Lung microvascular endothelial cell (primary cell): ENCODE data around the gene PLEKHM3. TPM values are rescaled to one million over a fixed set of nuclear protein-coding genes. Genes with fewer than 3 reads are reported as not detected.

ENCODE experiments used
- DNase-seq, 2 donors: peaks; one replicate each; pipeline versions ENCODE4 v3.0.0 to v3.0.0-alpha.2; 2010; ENCODE audit warnings: low read depth in 2 of 2
- total RNA-seq: library from RNA; depleted of rRNA; stranded (reverse); fragments of >200 nt; gene quantifications from 2 replicates; pipeline ENCODE4 v1.2.1, GENCODE V29; 2014

Gene PLEKHM3
- total RNA-seq, 1 donor from 2014 or later, result 16.5 TPM

- DNase-seq, result no peak
Observed at GRCh38 chr2:207796585-207797350, 228.6 kb downstream of the PLEKHM3 start.

- DNase-seq, result peak; percentile 54 to 84
Observed at GRCh38 chr2:207792244-207792785, 233.0 kb downstream of the PLEKHM3 start.

- no peak for DNase-seq
Observed at GRCh38 chr2:207791579-207792243, 233.6 kb downstream of the PLEKHM3 start.

GRCh38 chr2:207790898-207791297 lies 234.4 kb downstream of the PLEKHM3 start:
- no peak for DNase-seq

- no peak for DNase-seq
Observed at GRCh38 chr2:207787800-207788199, 237.5 kb downstream of the PLEKHM3 start.

- DNase-seq, result no peak
Observed at GRCh38 chr2:207787017-207787416, 238.3 kb downstream of the PLEKHM3 start.

GRCh38 chr2:207784898-207785297 lies 240.4 kb downstream of the PLEKHM3 start:
- DNase-seq, result no peak

GRCh38 chr2:207783514-207783913 lies 241.8 kb downstream of the PLEKHM3 start:
- no peak for DNase-seq

GRCh38 chr2:207782238-207783030 lies 242.9 kb downstream of the PLEKHM3 start:
- no peak for DNase-seq

GRCh38 chr2:207779523-207779922 lies 245.8 kb downstream of the PLEKHM3 start:
- DNase-seq, result no peak

- no peak for DNase-seq
Observed at GRCh38 chr2:207778298-207778882, 246.9 kb downstream of the PLEKHM3 start.

GRCh38 chr2:207777124-207777523 lies 248.2 kb downstream of the PLEKHM3 start:
- DNase-seq, result no peak

GRCh38 chr2:207775473-207775872 lies 249.9 kb downstream of the PLEKHM3 start:
- DNase-seq, result no peak

GRCh38 chr2:207772844-207773205 lies 252.5 kb downstream of the PLEKHM3 start:
- no peak for DNase-seq

- DNase-seq, result peak; percentile 27 to 54
Observed at GRCh38 chr2:207772081-207772843, 253.1 kb downstream of the PLEKHM3 start.

GRCh38 chr2:207771421-207771820 lies 253.9 kb downstream of the PLEKHM3 start:
- no peak for DNase-seq

Other genes starting within 250 kb of the PLEKHM3 start
- not detected in 2 replicates for gene CRYGD, start 99.0 kb upstream of the PLEKHM3 start, total RNA-seq
- not detected in 2 replicates for gene CRYGC, start 104.3 kb upstream of the PLEKHM3 start, total RNA-seq
- not detected in 2 replicates for gene CRYGB, start 120.6 kb upstream of the PLEKHM3 start, total RNA-seq
- gene CRYGA, start 138.1 kb upstream of the PLEKHM3 start, total RNA-seq, result not detected in 2 replicates
- gene C2orf80, start 164.5 kb upstream of the PLEKHM3 start, total RNA-seq, result not detected in 2 replicates
- 69.2 and 86.3 TPM in 2 replicates for gene IDH1, start 229.5 kb upstream of the PLEKHM3 start, total RNA-seq
- gene PIKFYVE, start 240.7 kb upstream of the PLEKHM3 start, total RNA-seq, result 17.9 and 21.6 TPM in 2 replicates